Fibroblast of pulmonary artery (primary cell): ENCODE data around the gene TNFSF9.
"Not testable (repeated sequence)": the region's sequence is repeated elsewhere in the genome, so short reads cannot be mapped to it uniquely, and the experiment has no call there.

ENCODE experiments used
- DNase-seq: peaks from one replicate; pipeline ENCODE4 v3.0.0-alpha.2; 2010; ENCODE audit warnings: low read depth
- H3K4me3 ChIP-seq: replicated peaks from 2 replicates; pipeline ENCODE4 v1.5.1; 2011; ENCODE audit warnings: low read depth, mild to moderate bottlenecking, control low read depth, low read length, moderate library complexity
- CTCF ChIP-seq: IDR thresholded peaks from 2 replicates; pipeline ENCODE4 v1.5.1; 2011; ENCODE audit warnings: mild to moderate bottlenecking, control low read depth, low read length, inconsistent platforms; ENCODE audit errors: missing control alignments

Gene TNFSF9

GRCh38 chr19:6551091-6551490 is 20.3 kb downstream of the TNFSF9 start:
- no peak overlapping the region for H3K4me3 ChIP-seq
- no peak for DNase-seq
- no peak for TF ChIP-seq CTCF

GRCh38 chr19:6551607-6552450 is 21.0 kb downstream of the TNFSF9 start:
- TF ChIP-seq CTCF, result no peak
- H3K4me3 ChIP-seq, result no peak overlapping the region

GRCh38 chr19:6556043-6556449 is 25.2 kb downstream of the TNFSF9 start:
- no peak for DNase-seq
- TF ChIP-seq CTCF, result no peak
- no peak overlapping the region for H3K4me3 ChIP-seq

More at GRCh38 chr19:6551607-6552450, 21.0 kb downstream of the TNFSF9 start:
- no peak for DNase-seq

GRCh38 chr19:6556480-6557195 is 25.8 kb downstream of the TNFSF9 start:
- H3K4me3 ChIP-seq, result no peak overlapping the region
- peak; percentile 53 for DNase-seq
- TF ChIP-seq CTCF, result no peak

- H3K4me3 ChIP-seq, DNase-seq: not testable (repeated sequence)
These were observed 31.6 kb downstream of the TNFSF9 start for GRCh38 chr19:6562437-6562836.

GRCh38 chr19:6564393-6564792 is 33.6 kb downstream of the TNFSF9 start:
- TF ChIP-seq CTCF, result no peak
- DNase-seq, result peak; percentile 34
- no peak overlapping the region for H3K4me3 ChIP-seq

- H3K4me3 ChIP-seq, DNase-seq: not testable (repeated sequence)
These were observed 35.9 kb downstream of the TNFSF9 start for GRCh38 chr19:6566727-6567126.
